Effector memory CD4-positive, alpha-beta T cell (primary cell): ENCODE results near the gene ADPRS.

Experiments used
- DNase-seq, 3 donors: peaks; one replicate each; pipeline ENCODE4 v3.0.0-alpha.2; 2020
- H3K27ac ChIP-seq: 2 replicates; pipeline ENCODE4 v1.7.0; 2013; ENCODE audit warnings: mild to moderate bottlenecking, low read length, moderate library complexity; ENCODE audit not compliant: insufficient read depth, poor library complexity, severe bottlenecking
- H3K27me3 ChIP-seq: replicated peaks from 2 replicates; pipeline ENCODE4 v1.7.0; 2013; ENCODE audit warnings: mild to moderate bottlenecking, low read length; ENCODE audit not compliant: insufficient read depth, control insufficient read depth, poor library complexity, severe bottlenecking
- H3K36me3 ChIP-seq: 2 replicates; pipeline ENCODE4 v1.7.0; 2013; ENCODE audit warnings: mild to moderate bottlenecking, low read length, moderate library complexity; ENCODE audit not compliant: control insufficient read depth, insufficient read depth
- H3K4me1 ChIP-seq: 2 replicates; pipeline ENCODE4 v1.7.0; 2013; ENCODE audit warnings: low read length, mild to moderate bottlenecking; ENCODE audit not compliant: control insufficient read depth, insufficient read depth, poor library complexity, severe bottlenecking
- H3K4me3 ChIP-seq: 2 replicates; pipeline ENCODE4 v1.7.0; 2013; ENCODE audit warnings: low read length, low read depth, mild to moderate bottlenecking; ENCODE audit not compliant: insufficient read depth, poor library complexity, severe bottlenecking
- H3K9me3 ChIP-seq: 2 replicates; pipeline ENCODE4 v1.7.0; 2013; ENCODE audit warnings: mild to moderate bottlenecking, low read length, moderate library complexity; ENCODE audit not compliant: control insufficient read depth

The ADPRS gene

DNA sequence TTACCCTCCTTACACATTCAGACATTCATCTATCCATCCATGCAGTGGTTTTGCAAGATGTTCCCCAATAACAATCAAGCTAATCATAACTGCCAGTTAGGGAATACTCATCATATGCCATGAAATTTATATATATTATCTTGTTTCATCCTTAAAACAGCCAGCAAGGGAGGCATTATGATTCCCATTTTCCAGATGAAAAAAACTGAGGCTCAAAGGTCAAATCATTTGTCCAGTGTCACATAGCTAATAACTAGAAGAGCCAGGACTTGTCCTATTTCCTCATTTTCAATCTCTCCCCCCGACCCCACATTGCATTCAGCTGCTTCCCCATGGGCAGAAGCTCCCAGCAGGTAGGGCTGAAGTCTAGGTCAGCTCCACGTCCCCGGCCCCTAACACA is 43.3 kb downstream of the ADPRS start:
- H3K27ac ChIP-seq: no peak overlapping the region
- no peaks in the 10 kb centered on the region for H3K4me1 ChIP-seq

DNA sequence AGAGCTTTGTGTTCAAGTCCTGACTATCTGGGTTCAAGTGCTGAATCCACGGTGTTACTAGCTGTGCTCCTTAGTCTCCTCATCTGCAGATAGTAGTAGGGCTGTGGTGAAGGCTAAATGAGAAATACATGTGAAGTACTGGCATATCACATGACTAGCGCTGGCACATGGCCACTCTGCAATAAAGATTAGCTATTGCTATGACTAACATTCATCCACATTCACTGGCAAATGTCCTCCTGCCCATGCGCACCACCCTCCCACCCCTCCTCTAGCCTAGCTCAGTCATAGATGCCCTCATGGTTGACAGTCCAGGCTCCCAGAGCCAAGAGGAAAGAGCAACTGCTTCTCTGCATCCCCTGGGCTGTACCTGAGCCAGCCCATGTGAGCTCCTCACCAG is 44.8 kb downstream of the ADPRS start:
- no peak for DNase-seq
- Histone ChIP-seq H3K4me1 (no peaks in the 10 kb centered on the region), H3K4me3 (no peak overlapping the region)

More for the DNA sequence above, 43.3 kb downstream of the ADPRS start:
- no peak overlapping the region for H3K4me3 ChIP-seq
- no peaks in the 10 kb centered on the region for H3K27me3 ChIP-seq
- no peak for DNase-seq
- H3K9me3 ChIP-seq: no peaks in the 10 kb centered on the region
- H3K36me3 ChIP-seq: peaks cover 9% of the 10 kb centered on the region

DNA sequence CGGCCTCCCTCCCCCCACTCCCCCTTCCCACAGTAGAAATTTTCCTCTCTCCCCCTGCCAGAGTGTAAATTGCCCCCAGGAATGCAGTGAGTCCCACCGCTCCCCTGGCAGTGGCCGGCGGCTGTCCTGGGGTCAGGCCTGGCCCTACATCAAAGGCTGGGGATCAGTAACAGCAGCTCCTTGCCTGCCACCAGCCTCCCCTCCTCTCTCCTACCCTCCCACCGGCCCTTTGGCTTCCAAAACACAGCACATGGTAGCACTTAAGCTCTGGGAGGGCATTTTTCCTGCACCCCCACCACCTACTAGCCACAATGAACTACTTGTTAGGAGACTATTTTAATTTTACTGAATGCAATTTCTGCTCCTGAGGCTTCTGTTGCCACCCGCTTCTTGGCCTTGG is 45.3 kb downstream of the ADPRS start:
- DNase-seq: no peak
- Histone ChIP-seq H3K27me3 (no peaks in the 10 kb centered on the region), H3K4me3 (no peak overlapping the region), H3K36me3 (peaks cover 22% of the 10 kb centered on the region), H3K4me1 (no peaks in the 10 kb centered on the region), H3K27ac (no peak overlapping the region), H3K9me3 (no peaks in the 10 kb centered on the region)

More for the DNA sequence above, 44.8 kb downstream of the ADPRS start:
- Histone ChIP-seq H3K27ac (no peak overlapping the region), H3K36me3 (peaks cover 22% of the 10 kb centered on the region), H3K27me3 (no peaks in the 10 kb centered on the region), H3K9me3 (no peaks in the 10 kb centered on the region)

DNA sequence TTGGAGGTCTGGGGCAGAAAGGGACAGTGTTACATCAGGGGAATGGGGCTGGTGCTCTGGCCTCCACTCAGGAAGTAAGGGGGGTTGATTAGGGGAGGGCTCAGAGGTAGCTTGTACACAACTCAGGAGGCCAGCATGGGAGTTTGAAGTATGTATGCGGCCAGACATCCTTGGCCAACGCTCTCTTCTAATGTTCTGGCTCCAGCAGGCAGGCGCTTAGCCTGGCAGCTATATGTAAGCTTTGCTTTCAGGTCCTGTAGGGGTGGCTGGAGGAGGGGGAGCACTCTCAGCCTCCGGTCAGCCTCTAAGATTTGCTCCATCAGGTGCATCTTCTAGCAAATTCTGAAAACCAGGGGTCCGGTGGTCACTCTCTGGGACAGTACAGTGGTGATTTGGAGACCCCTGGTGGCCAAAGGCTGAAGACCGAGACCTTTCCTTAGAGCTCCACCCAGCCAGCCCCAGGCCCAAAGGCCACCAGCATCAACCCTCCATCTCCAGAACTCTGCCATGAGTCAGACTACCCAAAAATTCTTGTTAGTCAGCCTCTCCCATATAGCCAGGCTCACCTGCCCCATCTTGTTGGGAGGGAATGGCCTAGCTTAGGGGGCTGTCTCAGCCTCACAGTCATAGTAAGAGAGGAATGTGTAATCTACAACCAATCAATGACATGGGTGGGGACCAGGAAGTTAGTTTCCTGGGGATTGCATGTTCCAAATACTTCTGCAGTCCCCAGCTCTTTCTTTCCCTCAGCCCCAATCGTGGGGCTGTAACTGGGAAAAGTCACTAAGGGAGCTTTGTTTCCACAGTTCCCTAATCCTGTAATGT is 46.0 kb downstream of the ADPRS start:
- Histone ChIP-seq H3K27ac (no peak overlapping the region), H3K36me3 (peaks cover 29% of the 10 kb centered on the region), H3K9me3 (no peaks in the 10 kb centered on the region), H3K27me3 (no peaks in the 10 kb centered on the region), H3K4me3 (no peak overlapping the region), H3K4me1 (no peaks in the 10 kb centered on the region)
- no peak for DNase-seq

DNA sequence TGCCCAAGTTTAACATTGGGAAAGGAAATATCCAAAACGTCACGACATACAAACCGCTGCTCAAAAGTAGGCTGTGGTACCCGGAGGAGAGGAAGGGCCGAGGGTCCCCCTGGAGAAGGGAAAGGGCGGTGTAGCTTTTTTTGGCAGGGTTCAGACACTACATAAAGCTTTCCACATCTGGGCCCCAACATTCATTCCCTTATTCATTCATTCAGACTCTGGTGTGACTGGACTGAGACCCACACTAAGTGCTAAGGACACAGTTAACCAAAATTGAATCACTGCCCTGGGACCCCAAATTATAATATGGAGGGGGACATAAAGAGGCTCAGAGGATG is 46.6 kb downstream of the ADPRS start:
- Histone ChIP-seq H3K9me3 (no peaks in the 10 kb centered on the region), H3K4me1 (no peaks in the 10 kb centered on the region), H3K4me3 (no peak overlapping the region), H3K27ac (no peak overlapping the region), H3K27me3 (no peaks in the 10 kb centered on the region), H3K36me3 (peaks cover 33% of the 10 kb centered on the region)
- DNase-seq: no peak

DNA sequence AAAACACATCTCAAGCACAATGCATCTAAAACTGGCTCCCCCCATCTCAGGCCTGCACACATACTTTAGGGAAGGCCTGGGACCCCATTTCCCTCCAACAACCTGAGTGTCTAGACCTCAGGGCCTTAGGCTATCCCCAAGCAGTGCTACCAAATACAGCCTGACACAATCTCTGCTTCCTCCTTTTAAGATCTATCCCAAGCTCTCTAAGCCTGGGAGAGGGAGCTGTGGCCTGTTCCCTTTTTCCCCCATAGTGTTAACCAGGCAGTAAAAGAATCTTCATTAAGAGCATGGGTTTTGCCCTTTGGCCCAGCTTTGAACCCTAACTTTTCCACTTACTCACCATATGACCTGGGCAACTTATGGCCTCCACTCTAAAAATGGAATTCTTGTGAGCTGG is 47.1 kb downstream of the ADPRS start:
- no peak overlapping the region for H3K27ac ChIP-seq
- peaks cover 33% of the 10 kb centered on the region for H3K36me3 ChIP-seq
- no peak overlapping the region for H3K4me3 ChIP-seq
- H3K9me3 ChIP-seq: no peaks in the 10 kb centered on the region
- no peaks in the 10 kb centered on the region for H3K4me1 ChIP-seq
- DNase-seq: no peak
- no peaks in the 10 kb centered on the region for H3K27me3 ChIP-seq

DNA sequence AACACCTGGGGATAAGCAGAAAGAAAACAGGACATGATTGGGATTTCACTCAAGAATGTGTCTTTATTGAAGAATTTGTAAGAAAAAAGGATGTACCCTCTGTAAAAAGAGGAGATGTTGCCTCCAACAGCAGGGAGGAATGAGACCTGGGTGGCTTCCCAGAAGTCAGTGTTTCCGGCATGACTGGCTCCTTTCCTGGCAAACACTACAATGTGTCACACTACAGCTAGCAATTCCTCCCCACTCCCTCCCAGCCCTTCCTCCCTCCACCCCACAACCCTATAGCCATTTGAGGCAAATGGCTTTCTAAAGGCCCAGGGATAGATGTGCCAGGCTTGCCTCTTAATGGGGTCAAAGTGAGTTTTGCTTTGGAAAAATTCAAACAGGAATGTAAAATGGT is 47.8 kb downstream of the ADPRS start:
- Histone ChIP-seq H3K27me3 (no peaks in the 10 kb centered on the region), H3K9me3 (no peaks in the 10 kb centered on the region), H3K4me3 (no peak overlapping the region), H3K27ac (no peak overlapping the region), H3K36me3 (peaks cover 33% of the 10 kb centered on the region), H3K4me1 (no peaks in the 10 kb centered on the region)
- no peak for DNase-seq

DNA sequence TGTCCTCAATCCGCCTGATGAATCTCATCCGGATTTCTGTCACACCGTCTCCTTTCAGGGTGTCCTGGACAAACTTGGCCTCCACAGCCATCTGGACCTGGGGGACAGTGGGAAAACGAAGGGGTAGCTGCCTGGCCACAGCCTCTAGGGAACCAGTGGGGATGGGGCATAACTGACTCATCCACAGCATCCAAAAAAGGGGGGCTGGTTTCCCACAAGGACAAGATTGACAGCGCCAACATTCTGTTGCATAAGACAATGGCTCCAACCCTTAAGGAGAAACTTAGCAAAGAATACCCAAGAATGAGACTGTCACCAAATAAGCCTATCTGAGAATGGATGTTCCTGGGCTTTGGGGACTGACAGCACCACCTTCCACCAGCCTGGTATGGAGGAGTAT is 48.5 kb downstream of the ADPRS start:
- H3K9me3 ChIP-seq: no peaks in the 10 kb centered on the region
- no peaks in the 10 kb centered on the region for H3K27me3 ChIP-seq
- H3K27ac ChIP-seq: no peak overlapping the region
- no peak for DNase-seq
- no peak overlapping the region for H3K4me3 ChIP-seq
- no peaks in the 10 kb centered on the region for H3K4me1 ChIP-seq
- peaks cover 33% of the 10 kb centered on the region for H3K36me3 ChIP-seq

DNA sequence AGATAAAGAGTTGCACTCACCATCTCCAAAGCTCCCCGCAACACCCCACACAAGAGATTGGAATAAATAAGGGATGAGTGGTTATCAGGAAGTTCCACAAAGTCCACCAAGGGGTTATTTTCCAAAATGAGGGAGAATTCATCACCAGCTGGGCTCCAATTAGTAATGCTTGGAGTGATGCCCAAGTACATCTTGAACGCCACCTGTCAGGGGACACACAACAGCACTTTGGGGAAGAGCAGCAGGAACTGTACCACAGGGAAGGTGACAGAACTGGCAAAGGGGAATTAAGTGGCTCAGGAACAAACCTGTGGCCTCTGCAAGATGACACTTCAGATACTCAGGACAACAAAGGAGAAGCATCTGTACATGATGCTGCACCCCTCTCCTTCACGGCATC is 49.1 kb downstream of the ADPRS start:
- Histone ChIP-seq H3K4me3 (no peak overlapping the region), H3K9me3 (no peaks in the 10 kb centered on the region), H3K36me3 (peaks cover 33% of the 10 kb centered on the region), H3K4me1 (no peaks in the 10 kb centered on the region), H3K27ac (no peak overlapping the region), H3K27me3 (no peaks in the 10 kb centered on the region)
- DNase-seq: no peak

DNA sequence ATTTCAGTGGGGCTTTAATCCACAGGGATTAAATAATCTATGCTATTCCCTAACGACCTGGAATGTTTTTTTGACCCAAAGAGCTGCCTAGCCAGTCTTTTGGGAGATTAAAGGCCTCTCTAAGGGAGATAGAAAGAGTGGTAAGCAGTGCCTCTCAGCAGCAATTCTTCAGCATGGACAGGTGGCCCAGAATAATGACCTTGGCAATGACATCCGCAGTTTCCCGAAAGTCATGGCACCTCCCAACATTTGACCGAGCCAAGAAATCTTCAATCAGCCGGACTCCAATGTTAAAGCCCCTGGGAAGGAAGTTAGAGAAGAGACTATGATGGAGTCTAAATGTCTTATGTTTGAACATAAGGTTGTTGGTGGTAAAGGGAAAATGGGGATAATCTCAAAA is 50.8 kb downstream of the ADPRS start:
- no peaks in the 10 kb centered on the region for H3K9me3 ChIP-seq
- DNase-seq: no peak
- peaks cover 33% of the 10 kb centered on the region for H3K36me3 ChIP-seq
- H3K27ac ChIP-seq: no peak overlapping the region
- H3K27me3 ChIP-seq: no peaks in the 10 kb centered on the region
- no peaks in the 10 kb centered on the region for H3K4me1 ChIP-seq
- no peak overlapping the region for H3K4me3 ChIP-seq
